ENCODE measurements around the gene SERPIND1. TPM values are rescaled to one million over a fixed set of nuclear protein-coding genes. Genes with fewer than 3 reads are reported as not detected.
"Not testable (repeated sequence)": the region's sequence is repeated elsewhere in the genome, so short reads cannot be mapped to it uniquely, and the experiment has no call there.

The SERPIND1 gene
- polyA plus RNA-seq, 1 donor from 2014 or later, result not detected

DNA sequence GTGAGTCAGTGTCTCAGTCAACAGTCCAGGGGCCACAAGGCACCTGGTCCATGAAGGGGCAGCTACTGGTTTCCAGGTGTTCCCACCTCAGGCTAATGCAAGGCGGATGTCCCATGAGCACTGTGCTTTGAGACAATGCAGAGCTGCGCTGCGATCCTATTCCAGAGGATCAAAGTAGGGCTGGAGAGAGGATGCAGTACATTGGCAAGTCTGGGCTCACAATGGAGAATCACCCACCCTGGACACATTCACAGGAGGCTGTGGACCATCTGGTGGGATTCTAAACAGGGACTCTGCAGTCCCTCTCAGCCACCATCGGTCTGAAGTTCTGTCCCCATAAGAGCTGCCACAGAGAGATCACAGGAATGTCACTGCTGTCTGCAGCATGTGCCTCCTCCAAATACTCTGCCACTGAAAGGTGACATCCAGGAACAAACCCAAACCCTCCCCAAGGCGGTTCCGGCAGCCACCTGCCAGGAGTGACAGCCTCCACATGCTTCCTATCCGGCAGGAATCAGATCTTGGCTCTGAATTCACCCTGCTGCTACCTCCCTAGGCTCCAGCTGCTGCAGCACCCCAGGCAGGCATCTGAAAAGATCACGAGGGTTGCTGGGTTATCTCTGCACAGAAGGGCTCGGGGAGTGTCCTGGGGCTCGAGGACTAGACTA lies 45.3 kb upstream of the SERPIND1 start:
- Histone ChIP-seq H3K4me2 (ENCODE audit: low read length) (no peak overlapping the region), H3F3A (ENCODE audit: insufficient read depth, low read length, poor library complexity, severe bottlenecking) (no peaks in the 10 kb centered on the region), H3K4me3 (ENCODE audit: low read length) (no peak overlapping the region), H3K27ac (ENCODE audit: low read length) (no peak overlapping the region), H4K20me1 (ENCODE audit: insufficient read depth) (no peaks in the 10 kb centered on the region), H3K9ac (ENCODE audit: low read length) (no peak overlapping the region), H2AFZ (ENCODE audit: low read depth, low read length) (no peak overlapping the region), H3K9me2 (ENCODE audit: insufficient read depth, low read length) (no peaks in the 10 kb centered on the region), H3K36me3 (ENCODE audit: insufficient read depth, low read length) (no peaks in the 10 kb centered on the region), H3K27me3 (ENCODE audit: insufficient read depth, low read depth, low read length) (no peaks in the 10 kb centered on the region), H3K79me2 (replicated peaks; ENCODE audit: insufficient read depth, low read length) (no peaks in the 10 kb centered on the region), H3K9me3 (ENCODE audit: low read length) (no peaks in the 10 kb centered on the region)
- TF ChIP-seq EP300 (conservative IDR thresholded peaks at IDR 0.05; ENCODE audit: poor library complexity, severe bottlenecking) (no peak), SMC3 (conservative IDR thresholded peaks at IDR 0.05; ENCODE audit: poor library complexity) (no peak), POLR2AphosphoS5 (IDR thresholded peaks at IDR 0.05) (no peak), EZH2 (IDR thresholded peaks at IDR 0.05; ENCODE audit: borderline replicate concordance, insufficient read depth, low read length, poor library complexity, severe bottlenecking) (no peak), RAD21 (conservative IDR thresholded peaks at IDR 0.05) (no peak)
- TF ChIP-seq, protein P1, sequence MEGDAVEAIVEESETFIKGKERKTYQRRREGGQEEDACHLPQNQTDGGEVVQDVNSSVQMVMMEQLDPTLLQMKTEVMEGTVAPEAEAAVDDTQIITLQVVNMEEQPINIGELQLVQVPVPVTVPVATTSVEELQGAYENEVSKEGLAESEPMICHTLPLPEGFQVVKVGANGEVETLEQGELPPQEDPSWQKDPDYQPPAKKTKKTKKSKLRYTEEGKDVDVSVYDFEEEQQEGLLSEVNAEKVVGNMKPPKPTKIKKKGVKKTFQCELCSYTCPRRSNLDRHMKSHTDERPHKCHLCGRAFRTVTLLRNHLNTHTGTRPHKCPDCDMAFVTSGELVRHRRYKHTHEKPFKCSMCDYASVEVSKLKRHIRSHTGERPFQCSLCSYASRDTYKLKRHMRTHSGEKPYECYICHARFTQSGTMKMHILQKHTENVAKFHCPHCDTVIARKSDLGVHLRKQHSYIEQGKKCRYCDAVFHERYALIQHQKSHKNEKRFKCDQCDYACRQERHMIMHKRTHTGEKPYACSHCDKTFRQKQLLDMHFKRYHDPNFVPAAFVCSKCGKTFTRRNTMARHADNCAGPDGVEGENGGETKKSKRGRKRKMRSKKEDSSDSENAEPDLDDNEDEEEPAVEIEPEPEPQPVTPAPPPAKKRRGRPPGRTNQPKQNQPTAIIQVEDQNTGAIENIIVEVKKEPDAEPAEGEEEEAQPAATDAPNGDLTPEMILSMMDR (IDR thresholded peaks at IDR 0.05; ENCODE audit: poor library complexity, severe bottlenecking), result no peak

DNA sequence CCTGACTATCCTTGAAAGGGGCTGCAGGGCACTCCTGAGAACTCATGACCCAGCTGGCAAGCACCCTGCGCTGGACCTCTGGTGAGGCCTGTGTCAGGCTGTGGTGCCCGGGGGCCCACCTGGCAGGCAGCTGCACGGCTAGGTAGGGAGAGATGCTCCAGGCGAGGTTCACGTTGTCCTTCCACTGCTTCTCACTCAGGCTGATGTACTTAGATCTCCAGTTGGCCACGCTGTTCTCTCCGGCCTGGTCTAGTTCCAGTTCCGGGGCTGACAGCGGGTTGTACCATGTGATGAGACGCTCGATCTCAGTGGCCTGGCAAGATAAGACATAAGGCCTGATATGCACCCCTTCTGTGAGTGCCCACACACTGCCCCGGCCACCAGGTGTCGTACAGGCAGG lies 44.7 kb upstream of the SERPIND1 start:
- Histone ChIP-seq H2AFZ (ENCODE audit: low read depth, low read length) (no peak overlapping the region), H4K20me1 (ENCODE audit: insufficient read depth) (no peaks in the 10 kb centered on the region), H3F3A (ENCODE audit: insufficient read depth, low read length, poor library complexity, severe bottlenecking) (no peaks in the 10 kb centered on the region), H3K9me2 (ENCODE audit: insufficient read depth, low read length) (no peaks in the 10 kb centered on the region), H3K36me3 (ENCODE audit: insufficient read depth, low read length) (no peaks in the 10 kb centered on the region), H3K4me3 (ENCODE audit: low read length) (no peak overlapping the region), H3K79me2 (replicated peaks; ENCODE audit: insufficient read depth, low read length) (no peaks in the 10 kb centered on the region), H3K27me3 (ENCODE audit: insufficient read depth, low read depth, low read length) (no peaks in the 10 kb centered on the region), H3K27ac (ENCODE audit: low read length) (no peak overlapping the region), H3K9ac (ENCODE audit: low read length) (no peak overlapping the region), H3K4me2 (ENCODE audit: low read length) (no peak overlapping the region), H3K9me3 (ENCODE audit: low read length) (no peaks in the 10 kb centered on the region)
- TF ChIP-seq, protein P2, sequence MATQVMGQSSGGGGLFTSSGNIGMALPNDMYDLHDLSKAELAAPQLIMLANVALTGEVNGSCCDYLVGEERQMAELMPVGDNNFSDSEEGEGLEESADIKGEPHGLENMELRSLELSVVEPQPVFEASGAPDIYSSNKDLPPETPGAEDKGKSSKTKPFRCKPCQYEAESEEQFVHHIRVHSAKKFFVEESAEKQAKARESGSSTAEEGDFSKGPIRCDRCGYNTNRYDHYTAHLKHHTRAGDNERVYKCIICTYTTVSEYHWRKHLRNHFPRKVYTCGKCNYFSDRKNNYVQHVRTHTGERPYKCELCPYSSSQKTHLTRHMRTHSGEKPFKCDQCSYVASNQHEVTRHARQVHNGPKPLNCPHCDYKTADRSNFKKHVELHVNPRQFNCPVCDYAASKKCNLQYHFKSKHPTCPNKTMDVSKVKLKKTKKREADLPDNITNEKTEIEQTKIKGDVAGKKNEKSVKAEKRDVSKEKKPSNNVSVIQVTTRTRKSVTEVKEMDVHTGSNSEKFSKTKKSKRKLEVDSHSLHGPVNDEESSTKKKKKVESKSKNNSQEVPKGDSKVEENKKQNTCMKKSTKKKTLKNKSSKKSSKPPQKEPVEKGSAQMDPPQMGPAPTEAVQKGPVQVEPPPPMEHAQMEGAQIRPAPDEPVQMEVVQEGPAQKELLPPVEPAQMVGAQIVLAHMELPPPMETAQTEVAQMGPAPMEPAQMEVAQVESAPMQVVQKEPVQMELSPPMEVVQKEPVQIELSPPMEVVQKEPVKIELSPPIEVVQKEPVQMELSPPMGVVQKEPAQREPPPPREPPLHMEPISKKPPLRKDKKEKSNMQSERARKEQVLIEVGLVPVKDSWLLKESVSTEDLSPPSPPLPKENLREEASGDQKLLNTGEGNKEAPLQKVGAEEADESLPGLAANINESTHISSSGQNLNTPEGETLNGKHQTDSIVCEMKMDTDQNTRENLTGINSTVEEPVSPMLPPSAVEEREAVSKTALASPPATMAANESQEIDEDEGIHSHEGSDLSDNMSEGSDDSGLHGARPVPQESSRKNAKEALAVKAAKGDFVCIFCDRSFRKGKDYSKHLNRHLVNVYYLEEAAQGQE (IDR thresholded peaks at IDR 0.05; ENCODE audit: borderline replicate concordance), result no peak

DNA sequence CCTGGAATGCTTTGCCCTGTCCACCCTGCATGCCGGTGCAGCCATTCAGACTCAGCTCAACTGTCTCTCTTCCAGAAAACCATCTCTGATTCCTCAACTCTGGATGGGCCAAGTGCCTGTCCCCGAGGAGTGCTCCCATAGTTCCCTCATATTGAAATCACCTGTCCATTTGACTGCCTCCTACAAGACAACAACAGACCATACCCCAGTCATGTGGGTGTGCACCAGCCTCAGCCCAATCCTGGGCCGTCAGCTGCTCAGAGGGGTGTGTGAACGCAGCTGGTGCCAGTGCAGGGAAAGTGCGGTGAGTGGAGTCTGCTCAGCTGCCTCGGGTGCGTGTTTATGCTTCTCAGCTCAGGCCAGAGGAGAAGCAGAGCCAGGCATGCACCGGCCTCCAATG lies 41.5 kb upstream of the SERPIND1 start:
- H3K4me2 ChIP-seq (ENCODE audit: low read length); H3K9me3 ChIP-seq (ENCODE audit: low read length); H3K9me2 ChIP-seq (ENCODE audit: insufficient read depth, low read length); H2AFZ ChIP-seq (ENCODE audit: low read depth, low read length); H3F3A ChIP-seq (ENCODE audit: insufficient read depth, low read length, poor library complexity, severe bottlenecking); H3K36me3 ChIP-seq (ENCODE audit: insufficient read depth, low read length); H3K27ac ChIP-seq (ENCODE audit: low read length); H3K9ac ChIP-seq (ENCODE audit: low read length); H3K79me2 ChIP-seq (replicated peaks; ENCODE audit: insufficient read depth, low read length); H3K27me3 ChIP-seq (ENCODE audit: insufficient read depth, low read depth, low read length); H3K4me3 ChIP-seq (ENCODE audit: low read length); H4K20me1 ChIP-seq (ENCODE audit: insufficient read depth): not testable (repeated sequence)

DNA sequence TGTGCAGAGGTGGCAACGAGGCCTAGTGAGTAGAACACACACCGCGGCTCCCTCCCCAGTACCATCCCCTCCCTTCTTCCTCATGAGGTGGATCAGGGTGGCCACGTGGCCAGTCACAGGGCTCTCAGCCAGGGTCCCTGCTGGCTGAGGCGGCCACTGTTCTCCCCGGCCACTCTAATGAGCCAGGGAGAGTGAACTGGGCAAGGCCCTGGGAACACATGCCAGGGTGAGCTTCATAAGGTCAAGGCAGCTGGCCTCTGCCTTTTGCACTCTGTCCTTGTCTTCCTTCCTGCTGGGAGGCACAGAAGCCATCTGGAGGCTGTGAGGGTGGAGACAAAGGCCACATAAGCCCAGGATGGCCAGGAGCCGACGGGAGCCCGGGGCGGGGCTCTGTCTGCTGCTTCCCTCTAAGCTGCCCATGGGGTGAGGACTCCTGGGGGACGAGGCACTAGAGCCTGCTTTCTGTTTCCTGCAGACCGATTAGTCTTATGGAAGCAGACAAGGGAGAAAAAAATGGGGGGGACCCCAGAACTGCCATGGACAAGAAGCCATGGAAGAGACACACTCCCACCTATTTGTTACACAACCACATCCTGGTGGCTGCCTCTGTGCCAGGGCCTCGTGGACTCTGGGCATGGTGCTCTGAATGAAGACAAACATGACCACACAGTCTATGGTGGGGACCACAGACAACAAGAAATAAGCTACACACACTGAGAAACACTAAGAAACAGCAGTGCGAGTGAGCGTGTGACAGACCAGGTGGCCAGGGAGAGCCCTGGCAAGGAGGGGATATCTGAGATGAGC lies 38.4 kb upstream of the SERPIND1 start:
- H3K27ac ChIP-seq (ENCODE audit: low read length); H3K4me3 ChIP-seq (ENCODE audit: low read length); H3F3A ChIP-seq (ENCODE audit: insufficient read depth, low read length, poor library complexity, severe bottlenecking); H4K20me1 ChIP-seq (ENCODE audit: insufficient read depth); H3K9me2 ChIP-seq (ENCODE audit: insufficient read depth, low read length); H3K9me3 ChIP-seq (ENCODE audit: low read length); H3K36me3 ChIP-seq (ENCODE audit: insufficient read depth, low read length); H3K9ac ChIP-seq (ENCODE audit: low read length); H2AFZ ChIP-seq (ENCODE audit: low read depth, low read length); H3K79me2 ChIP-seq (replicated peaks; ENCODE audit: insufficient read depth, low read length); H3K27me3 ChIP-seq (ENCODE audit: insufficient read depth, low read depth, low read length); H3K4me2 ChIP-seq (ENCODE audit: low read length): not testable (repeated sequence)

DNA sequence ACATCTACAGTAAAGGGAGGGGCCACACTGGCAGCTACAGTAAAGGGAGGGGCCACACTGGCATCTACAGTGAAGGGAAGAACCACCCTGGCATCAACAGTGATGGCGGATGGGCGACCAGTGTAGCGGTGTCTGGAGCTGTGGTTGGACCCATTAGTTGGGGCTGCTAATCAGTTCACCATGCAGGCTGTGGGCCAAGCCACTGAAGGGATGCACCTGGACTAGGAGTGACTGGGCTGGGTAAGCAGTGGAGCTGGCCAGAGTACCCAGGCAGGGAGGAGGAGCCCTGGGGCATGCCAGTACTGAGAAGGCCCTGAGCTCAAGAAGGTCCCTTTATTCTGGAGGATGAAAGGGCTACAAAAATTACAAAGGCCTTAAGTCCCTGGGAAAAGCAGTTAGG lies 37.0 kb upstream of the SERPIND1 start:
- H3F3A ChIP-seq (ENCODE audit: insufficient read depth, low read length, poor library complexity, severe bottlenecking); H3K36me3 ChIP-seq (ENCODE audit: insufficient read depth, low read length); H3K79me2 ChIP-seq (replicated peaks; ENCODE audit: insufficient read depth, low read length); H2AFZ ChIP-seq (ENCODE audit: low read depth, low read length); H3K9me2 ChIP-seq (ENCODE audit: insufficient read depth, low read length); H3K27ac ChIP-seq (ENCODE audit: low read length); H3K4me3 ChIP-seq (ENCODE audit: low read length); H3K27me3 ChIP-seq (ENCODE audit: insufficient read depth, low read depth, low read length); H4K20me1 ChIP-seq (ENCODE audit: insufficient read depth); H3K4me2 ChIP-seq (ENCODE audit: low read length); H3K9ac ChIP-seq (ENCODE audit: low read length); H3K9me3 ChIP-seq (ENCODE audit: low read length): not testable (repeated sequence)
